Activated naive CD8-positive, alpha-beta T cell treated with anti-CD3 and anti-CD28 coated beads for 36 hours (primary cell): Measurements from ENCODE around the gene PTPN12. TPM values are rescaled to one million over a fixed set of nuclear protein-coding genes. Genes with fewer than 3 reads are reported as not detected.
"Not testable (repeated sequence)": the region's sequence is repeated elsewhere in the genome, so short reads cannot be mapped to it uniquely, and the experiment has no call there.

Experiments used
- DNase-seq: peaks from one replicate; pipeline ENCODE4 v3.0.0; 2021
- H3K27ac Mint-ChIP-seq: one replicate; pipeline ENCODE4 v1.8.0; 2022; ENCODE audit warnings: mild to moderate bottlenecking, moderate library complexity, mixed read lengths
- H3K27me3 Mint-ChIP-seq: one replicate; pipeline ENCODE4 v1.8.0; 2022; ENCODE audit warnings: mild to moderate bottlenecking, mixed read lengths
- H3K36me3 Mint-ChIP-seq: one replicate; pipeline ENCODE4 v1.8.0; 2021; ENCODE audit warnings: mild to moderate bottlenecking, mixed read lengths
- H3K4me1 Mint-ChIP-seq: one replicate; pipeline ENCODE4 v1.8.0; 2021; ENCODE audit warnings: mixed read lengths
- H3K4me3 Mint-ChIP-seq: one replicate; pipeline ENCODE4 v1.8.0; 2022; ENCODE audit warnings: mild to moderate bottlenecking, moderate library complexity, mixed read lengths
- H3K9me3 Mint-ChIP-seq: one replicate; pipeline ENCODE4 v1.8.0; 2022; ENCODE audit warnings: mixed read lengths
- total RNA-seq, 2 experiments: library from RNA; stranded (reverse); gene quantifications; one replicate each; pipeline ENCODE4 v1.2.3, GENCODE V29; 2021

PTPN12 gene
- total RNA-seq, 2 experiments from 2014 or later = 9.8 to 10.9 TPM

DNA sequence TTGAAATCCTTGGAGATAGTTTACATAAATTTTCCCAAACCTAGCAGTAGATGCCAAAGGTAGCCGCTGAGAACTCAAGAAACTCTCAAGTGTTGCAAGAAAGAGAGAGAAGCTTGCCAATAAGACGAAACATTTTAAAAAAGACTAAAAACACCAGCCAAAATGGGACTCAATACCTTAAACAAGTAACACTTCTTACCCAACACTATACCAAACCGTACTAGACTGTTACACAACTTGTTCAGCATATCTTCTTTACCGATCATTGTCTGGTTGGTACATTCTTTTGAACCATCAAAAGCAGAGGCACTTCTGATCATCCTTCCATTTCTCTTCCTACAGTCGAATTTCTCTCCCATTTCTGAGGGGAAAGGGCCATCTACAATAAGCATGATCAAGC lies 4.8 kb upstream of the PTPN12 start:
- no peak for DNase-seq
- Mint-ChIP-seq H3K9me3 (no peaks in the 10 kb centered on the region), H3K36me3 (no peaks in the 10 kb centered on the region), H3K4me3 (no peak overlapping the region), H3K27me3 (no peaks in the 10 kb centered on the region), H3K27ac (no peak overlapping the region), H3K4me1 (peaks cover 12% of the 10 kb centered on the region)

DNA sequence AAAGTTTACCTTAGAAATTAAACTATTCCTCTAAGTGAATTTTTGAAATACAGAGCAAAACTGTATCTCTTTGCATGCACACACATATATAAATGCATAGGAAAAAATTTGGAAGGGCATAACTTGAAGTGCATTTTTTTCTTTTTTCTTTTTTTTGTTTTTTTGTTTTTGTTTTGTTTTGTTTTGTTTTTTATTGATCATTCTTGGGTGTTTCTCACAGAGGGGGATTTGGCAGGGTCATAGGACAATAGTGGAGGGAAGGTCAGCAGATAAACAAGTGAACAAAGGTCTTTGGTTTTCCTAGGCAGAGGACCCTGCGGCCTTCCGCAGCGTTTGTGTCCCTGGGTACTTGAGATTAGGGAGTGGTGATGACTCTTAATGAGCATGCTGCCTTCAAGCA lies 4.4 kb upstream of the PTPN12 start:
- not testable (repeated sequence) for H3K27me3 Mint-ChIP-seq, H3K27ac Mint-ChIP-seq, H3K36me3 Mint-ChIP-seq, H3K4me3 Mint-ChIP-seq, DNase-seq, H3K9me3 Mint-ChIP-seq
- peaks cover 12% of the 10 kb centered on the region for H3K4me1 Mint-ChIP-seq

DNA sequence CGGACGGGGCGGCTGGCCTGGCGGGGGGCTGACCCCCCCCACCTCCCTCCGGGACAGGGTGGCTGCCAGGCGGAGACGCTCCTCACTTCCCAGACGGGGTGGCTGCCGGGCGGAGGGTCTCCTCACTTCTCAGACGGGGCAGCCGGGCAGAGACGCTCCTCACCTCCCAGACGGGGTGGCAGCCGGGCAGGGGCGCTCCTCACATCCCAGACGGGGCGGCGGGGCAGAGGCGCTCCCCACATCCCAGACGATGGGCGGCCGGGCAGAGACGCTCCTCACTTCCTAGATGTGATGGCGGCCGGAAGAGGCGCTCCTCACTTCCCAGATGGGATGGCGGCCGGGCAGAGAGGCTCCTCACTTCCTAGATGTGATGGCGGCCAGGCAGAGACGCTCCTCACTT lies 3.0 kb upstream of the PTPN12 start:
- H3K36me3 Mint-ChIP-seq, H3K9me3 Mint-ChIP-seq, H3K4me3 Mint-ChIP-seq, DNase-seq, H3K27me3 Mint-ChIP-seq, H3K27ac Mint-ChIP-seq: not testable (repeated sequence)
- peaks cover 11% of the 10 kb centered on the region for H3K4me1 Mint-ChIP-seq

GRCh38 chr7:77536017-77536412 lies 1.1 kb upstream of the PTPN12 start:
- no peaks in the 10 kb centered on the region for H3K9me3 Mint-ChIP-seq
- peak overlapping the region; percentile 93 for H3K4me3 Mint-ChIP-seq
- peaks cover 11% of the 10 kb centered on the region for H3K4me1 Mint-ChIP-seq
- no peak overlapping the region for H3K27ac Mint-ChIP-seq
- no peak for DNase-seq
- no peaks in the 10 kb centered on the region for H3K36me3 Mint-ChIP-seq
- H3K27me3 Mint-ChIP-seq = no peaks in the 10 kb centered on the region

DNA sequence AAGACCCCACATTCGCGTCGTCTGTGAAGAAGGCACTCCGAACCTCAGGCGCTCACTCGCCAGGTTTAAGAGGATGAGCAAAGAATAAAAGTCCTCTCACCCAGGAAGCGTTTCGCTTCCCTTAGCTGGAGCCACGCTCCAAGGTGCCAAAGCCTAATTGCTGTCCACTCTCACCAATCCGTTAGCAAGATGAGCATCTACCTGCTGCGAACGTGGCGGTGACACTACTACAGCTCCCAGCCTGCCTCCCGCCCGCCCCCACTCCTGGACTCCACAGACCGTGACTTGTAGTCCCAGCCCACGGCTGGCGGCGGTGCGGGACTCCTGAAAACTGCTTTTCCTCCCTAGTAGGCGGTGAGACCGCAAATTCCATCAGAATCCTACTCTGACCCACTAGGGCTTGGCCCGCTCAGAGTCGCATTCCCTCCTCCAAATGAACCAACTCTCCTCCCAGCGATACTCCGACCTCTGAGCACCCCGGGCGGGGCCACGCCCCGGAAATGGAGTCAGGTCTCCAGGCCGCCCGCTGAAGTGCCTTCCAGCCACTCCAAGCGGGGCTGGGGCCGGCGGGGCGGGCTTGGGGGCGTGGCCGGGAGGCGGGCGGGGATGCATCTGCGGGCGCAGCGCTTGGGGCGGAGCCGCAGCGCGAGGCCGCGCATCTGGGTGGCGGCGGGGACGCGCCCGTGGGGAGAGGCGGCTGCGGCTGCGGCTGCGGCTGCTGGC lies 521 bp upstream of the PTPN12 start:
- peak overlapping the region; percentile 88 for H3K27ac Mint-ChIP-seq
- no peaks in the 10 kb centered on the region for H3K36me3 Mint-ChIP-seq
- no peaks in the 10 kb centered on the region for H3K9me3 Mint-ChIP-seq
- H3K4me1 Mint-ChIP-seq = peaks cover 8% of the 10 kb centered on the region
- no peaks in the 10 kb centered on the region for H3K27me3 Mint-ChIP-seq
- peak overlapping the region; percentile 93 for H3K4me3 Mint-ChIP-seq
- peak; percentile 98 for DNase-seq

GRCh38 chr7:77537778-77538280 lies 734 bp downstream of the PTPN12 start:
- H3K27ac Mint-ChIP-seq = no peak overlapping the region
- peak overlapping the region; percentile 84 for H3K4me3 Mint-ChIP-seq
- H3K36me3 Mint-ChIP-seq = no peaks in the 10 kb centered on the region
- peak; percentile 21 for DNase-seq
- H3K27me3 Mint-ChIP-seq = no peaks in the 10 kb centered on the region
- H3K4me1 Mint-ChIP-seq = peaks cover 15% of the 10 kb centered on the region
- no peaks in the 10 kb centered on the region for H3K9me3 Mint-ChIP-seq

GRCh38 chr7:77538281-77539212 lies 1.5 kb downstream of the PTPN12 start:
- no peaks in the 10 kb centered on the region for H3K36me3 Mint-ChIP-seq
- H3K9me3 Mint-ChIP-seq = no peaks in the 10 kb centered on the region
- H3K27ac Mint-ChIP-seq = no peak overlapping the region
- peaks cover 15% of the 10 kb centered on the region for H3K4me1 Mint-ChIP-seq
- H3K4me3 Mint-ChIP-seq = peak overlapping the region; percentile 84
- H3K27me3 Mint-ChIP-seq = no peaks in the 10 kb centered on the region
- DNase-seq = peak; percentile 2

DNA sequence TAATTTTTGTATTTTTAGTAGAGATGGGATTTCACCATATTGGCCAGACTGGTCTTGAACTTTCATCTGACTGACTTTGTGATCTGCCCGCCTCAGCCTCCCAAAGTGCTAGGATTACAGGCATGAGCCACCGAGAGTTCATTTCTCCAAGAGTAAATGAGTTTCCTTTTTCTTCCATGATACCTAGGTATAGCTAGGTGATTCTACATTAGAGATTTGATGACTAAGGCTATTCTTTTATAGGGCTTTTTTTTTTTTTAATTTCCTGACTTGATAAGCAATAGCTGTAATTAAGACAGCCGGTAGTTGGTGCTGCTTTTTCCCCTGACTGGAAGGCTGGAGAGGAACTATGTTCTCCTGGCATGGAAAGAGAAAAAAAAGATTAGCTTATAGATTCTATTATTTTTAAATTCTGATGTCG lies 3.3 kb downstream of the PTPN12 start:
- peaks cover 22% of the 10 kb centered on the region for H3K4me1 Mint-ChIP-seq
- no peaks in the 10 kb centered on the region for H3K27me3 Mint-ChIP-seq
- H3K4me3 Mint-ChIP-seq = no peak overlapping the region
- no peaks in the 10 kb centered on the region for H3K9me3 Mint-ChIP-seq
- no peaks in the 10 kb centered on the region for H3K36me3 Mint-ChIP-seq
- no peak overlapping the region for H3K27ac Mint-ChIP-seq
- no peak for DNase-seq

DNA sequence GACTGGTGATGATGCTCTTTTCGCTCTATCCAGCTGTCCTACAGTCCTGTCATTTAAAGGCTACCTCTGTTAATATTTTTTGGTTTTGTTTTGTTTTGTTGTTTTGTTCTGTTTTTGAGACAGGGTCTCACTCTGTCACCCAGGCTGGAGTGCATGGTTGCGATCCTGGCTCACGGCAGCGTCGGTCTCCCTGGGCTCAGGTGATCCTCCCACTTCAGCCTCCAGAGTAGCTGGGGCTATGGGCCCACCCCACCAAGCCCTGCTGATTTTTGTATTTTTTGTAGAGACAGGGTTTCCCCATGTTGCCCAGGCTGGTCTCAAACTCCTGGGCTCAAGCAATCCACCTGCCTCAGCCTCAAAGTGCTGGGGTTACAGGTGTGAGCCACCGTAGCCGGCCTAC lies 3.9 kb downstream of the PTPN12 start:
- H3K27ac Mint-ChIP-seq, H3K9me3 Mint-ChIP-seq, H3K27me3 Mint-ChIP-seq, H3K4me3 Mint-ChIP-seq, DNase-seq, H3K36me3 Mint-ChIP-seq: not testable (repeated sequence)
- H3K4me1 Mint-ChIP-seq = peaks cover 20% of the 10 kb centered on the region

- Mint-ChIP-seq H3K9me3 (peaks cover 3% of the 10 kb centered on the region), H3K27me3 (no peaks in the 10 kb centered on the region), H3K36me3 (no peaks in the 10 kb centered on the region), H3K4me3 (no peak overlapping the region), H3K4me1 (peaks cover 22% of the 10 kb centered on the region), H3K27ac (no peak overlapping the region)
- no peak for DNase-seq
Observed at GRCh38 chr7:77542409-77542808, 5.3 kb downstream of the PTPN12 start.

DNA sequence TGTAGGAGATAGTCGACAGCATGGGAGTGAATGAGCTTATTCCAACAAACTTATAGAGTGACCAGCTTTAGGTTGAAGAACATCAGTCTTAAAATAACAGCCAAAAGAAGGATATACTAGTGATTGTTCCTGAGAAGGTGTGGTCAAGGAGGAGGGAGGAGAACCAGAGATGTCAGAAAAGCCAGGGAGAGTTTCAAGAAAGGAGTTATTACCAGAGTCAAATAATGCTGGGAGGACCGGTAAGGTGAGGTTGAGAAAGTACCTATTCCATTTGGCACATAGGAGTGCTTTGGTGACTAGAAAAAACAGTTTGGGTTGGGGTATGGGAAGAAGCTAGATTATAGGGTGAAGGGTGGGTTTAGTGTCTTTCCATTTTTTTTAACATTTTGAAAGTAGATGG lies 5.8 kb downstream of the PTPN12 start:
- DNase-seq = no peak
- H3K4me1 Mint-ChIP-seq = peaks cover 22% of the 10 kb centered on the region
- no peaks in the 10 kb centered on the region for H3K27me3 Mint-ChIP-seq
- no peak overlapping the region for H3K27ac Mint-ChIP-seq
- H3K9me3 Mint-ChIP-seq = peaks cover 3% of the 10 kb centered on the region
- H3K4me3 Mint-ChIP-seq = no peak overlapping the region
- no peaks in the 10 kb centered on the region for H3K36me3 Mint-ChIP-seq

- H3K27ac Mint-ChIP-seq = no peak overlapping the region
- H3K36me3 Mint-ChIP-seq = no peaks in the 10 kb centered on the region
- H3K4me1 Mint-ChIP-seq = peaks cover 20% of the 10 kb centered on the region
Observed at GRCh38 chr7:77543910-77544309, 6.8 kb downstream of the PTPN12 start.

DNA sequence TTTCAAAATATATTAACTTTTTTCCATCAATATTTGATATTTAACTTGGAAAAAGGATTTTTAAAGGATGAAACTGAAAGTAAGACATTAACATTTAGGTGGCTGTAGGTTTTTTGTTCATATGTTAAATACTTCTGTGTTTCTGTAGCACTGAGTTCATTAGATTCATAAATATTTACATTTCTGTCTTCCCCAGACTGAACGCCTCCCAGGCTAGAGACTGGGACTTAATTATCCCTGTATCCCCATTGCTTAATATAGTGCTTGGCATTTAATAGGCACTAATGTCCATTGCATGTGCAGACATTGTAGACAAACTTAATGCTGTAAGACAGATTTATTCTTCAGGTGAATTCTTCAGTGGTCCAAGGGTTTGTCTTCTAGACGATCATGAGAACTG lies 7.4 kb downstream of the PTPN12 start:
- DNase-seq = no peak
- Mint-ChIP-seq H3K4me3 (no peak overlapping the region), H3K36me3 (no peaks in the 10 kb centered on the region), H3K4me1 (peaks cover 21% of the 10 kb centered on the region), H3K27me3 (no peaks in the 10 kb centered on the region), H3K9me3 (peaks cover 3% of the 10 kb centered on the region), H3K27ac (no peak overlapping the region)

More at GRCh38 chr7:77543910-77544309, 6.8 kb downstream of the PTPN12 start:
- Mint-ChIP-seq H3K4me3 (no peak overlapping the region), H3K27me3 (no peaks in the 10 kb centered on the region), H3K9me3 (peaks cover 3% of the 10 kb centered on the region)
- DNase-seq = no peak

DNA sequence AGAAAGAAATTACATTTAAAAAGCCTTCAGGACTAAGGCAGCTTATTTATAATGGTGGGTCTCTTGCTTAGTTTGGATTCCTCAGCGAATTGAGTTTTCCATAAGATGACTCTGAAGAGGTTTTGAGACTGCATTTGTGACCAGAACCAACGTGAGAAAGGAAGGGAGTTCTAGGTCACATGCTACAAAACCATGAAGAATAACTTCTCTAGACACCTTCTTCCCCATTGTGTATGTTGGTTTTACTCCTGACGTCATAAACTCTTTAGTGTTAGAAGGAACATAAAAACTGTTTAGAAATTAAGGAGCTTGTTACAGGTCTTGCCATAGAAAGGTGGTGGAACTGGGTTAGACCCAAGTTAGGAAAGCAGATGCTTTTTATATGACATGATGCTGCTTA lies 11.1 kb downstream of the PTPN12 start:
- Mint-ChIP-seq H3K27me3 (no peaks in the 10 kb centered on the region), H3K36me3 (peaks cover 5% of the 10 kb centered on the region), H3K27ac (no peak overlapping the region), H3K4me3 (no peak overlapping the region), H3K4me1 (peaks cover 18% of the 10 kb centered on the region), H3K9me3 (peaks cover 3% of the 10 kb centered on the region)
- no peak for DNase-seq

GRCh38 chr7:77549106-77549870 lies 12.2 kb downstream of the PTPN12 start:
- H3K36me3 Mint-ChIP-seq = peaks cover 6% of the 10 kb centered on the region
- H3K27me3 Mint-ChIP-seq = no peaks in the 10 kb centered on the region
- peaks cover 13% of the 10 kb centered on the region for H3K4me1 Mint-ChIP-seq
- H3K27ac Mint-ChIP-seq = no peak overlapping the region
- H3K9me3 Mint-ChIP-seq = peaks cover 7% of the 10 kb centered on the region
- no peak overlapping the region for H3K4me3 Mint-ChIP-seq
- DNase-seq = no peak
